HG03439 (cell line): ENCODE data around the gene DTWD2.
"Not testable (repeated sequence)": the region's sequence is repeated elsewhere in the genome, so short reads cannot be mapped to it uniquely, and the experiment has no call there.

Experiments used
- ATAC-seq: cut with Tn5 transposase; IDR thresholded peaks from one replicate; pipeline ENCODE4 v1.9.1; 2021; ENCODE audit warnings: mild to moderate bottlenecking, moderate library complexity; ENCODE audit not compliant: unreplicated experiment

DTWD2 gene

GRCh38 chr5:118882666-118883065 is 105.7 kb downstream of the DTWD2 start:
- no peak for ATAC-seq

- ATAC-seq = not testable (repeated sequence)
Measured at GRCh38 chr5:118876852-118877251, 111.5 kb downstream of the DTWD2 start.

GRCh38 chr5:118875131-118875530 is 113.2 kb downstream of the DTWD2 start:
- no peak for ATAC-seq

GRCh38 chr5:118873417-118873816 is 114.9 kb downstream of the DTWD2 start:
- no peak for ATAC-seq

- ATAC-seq = no peak
Measured at GRCh38 chr5:118863345-118863744, 125.0 kb downstream of the DTWD2 start.

GRCh38 chr5:118862596-118862995 is 125.8 kb downstream of the DTWD2 start:
- no peak for ATAC-seq

GRCh38 chr5:118857700-118858099 is 130.6 kb downstream of the DTWD2 start:
- no peak for ATAC-seq

- no peak for ATAC-seq
Measured at GRCh38 chr5:118854819-118855218, 133.5 kb downstream of the DTWD2 start.

GRCh38 chr5:118851785-118852184 is 136.6 kb downstream of the DTWD2 start:
- not testable (repeated sequence) for ATAC-seq

- not testable (repeated sequence) for ATAC-seq
Measured at GRCh38 chr5:118849507-118849906, 138.8 kb downstream of the DTWD2 start.

- no peak for ATAC-seq
Measured at GRCh38 chr5:118844351-118844750, 144.0 kb downstream of the DTWD2 start.

GRCh38 chr5:118834710-118835109 is 153.6 kb downstream of the DTWD2 start:
- ATAC-seq = no peak

- ATAC-seq = no peak
Measured at GRCh38 chr5:118832974-118833373, 155.4 kb downstream of the DTWD2 start.

- no peak for ATAC-seq
Measured at GRCh38 chr5:118825226-118825625, 163.1 kb downstream of the DTWD2 start.

- ATAC-seq = peak; percentile 60
Measured at GRCh38 chr5:118818604-118819003, 169.7 kb downstream of the DTWD2 start.

- no peak for ATAC-seq
Measured at GRCh38 chr5:118808441-118808840, 179.9 kb downstream of the DTWD2 start.

- ATAC-seq = no peak
Measured at GRCh38 chr5:118806571-118806970, 181.8 kb downstream of the DTWD2 start.

GRCh38 chr5:118802335-118802734 is 186.0 kb downstream of the DTWD2 start:
- ATAC-seq = no peak

- no peak for ATAC-seq
Measured at GRCh38 chr5:118796081-118796480, 192.3 kb downstream of the DTWD2 start.

GRCh38 chr5:118794281-118794680 is 194.1 kb downstream of the DTWD2 start:
- no peak for ATAC-seq

GRCh38 chr5:118793652-118794051 is 194.7 kb downstream of the DTWD2 start:
- ATAC-seq = no peak

GRCh38 chr5:118793091-118793490 is 195.3 kb downstream of the DTWD2 start:
- ATAC-seq = no peak

GRCh38 chr5:118791926-118792734 is 196.2 kb downstream of the DTWD2 start:
- peak; percentile 94 for ATAC-seq
